Neural progenitor cell (in vitro differentiated cells): ENCODE measurements around the gene PKNOX2. TPM values are rescaled to one million over a fixed set of nuclear protein-coding genes. Genes with fewer than 3 reads are reported as not detected.

Experiments used
- DNase-seq: peaks from one replicate; pipeline ENCODE4 v3.0.0-alpha.2; 2016; ENCODE audit warnings: low spot score
- H2AFZ ChIP-seq: fragments of 200-600 bp; sonication (generic); replicated peaks from 2 replicates; pipeline ENCODE4 v1.6.1; 2016; ENCODE audit warnings: antibody characterized with exemption
- H3F3A ChIP-seq: fragments of 200-600 bp; sonication (generic); 2 replicates; pipeline ENCODE4 v1.6.1; 2016; ENCODE audit warnings: antibody characterized with exemption, low read depth
- H3K27ac ChIP-seq: fragments of 200-600 bp; sonication (generic); 2 replicates; pipeline ENCODE4 v1.5.1; 2016; ENCODE audit warnings: mild to moderate bottlenecking
- H3K27me3 ChIP-seq: fragments of 200-600 bp; sonication (generic); 2 replicates; pipeline ENCODE4 v1.6.1; 2016; ENCODE audit warnings: mild to moderate bottlenecking, moderate library complexity
- H3K36me3 ChIP-seq: fragments of 200-600 bp; sonication (generic); 2 replicates; pipeline ENCODE4 v1.5.1; 2016
- H3K4me1 ChIP-seq: fragments of 200-600 bp; sonication (generic); 2 replicates; pipeline ENCODE4 v1.6.1; 2016; ENCODE audit warnings: mixed run types
- H3K4me2 ChIP-seq: fragments of 200-600 bp; sonication (generic); 2 replicates; pipeline ENCODE4 v1.6.1; 2016
- H3K4me3 ChIP-seq: fragments of 200-600 bp; sonication (generic); 2 replicates; pipeline ENCODE4 v1.5.1; 2016
- H3K79me2 ChIP-seq: fragments of 200-600 bp; sonication (generic); 2 replicates; pipeline ENCODE4 v1.6.1; 2016; ENCODE audit warnings: low read depth
- H3K9ac ChIP-seq: fragments of 200-600 bp; sonication (generic); 2 replicates; pipeline ENCODE4 v1.6.1; 2016
- H3K9me3 ChIP-seq: fragments of 200-600 bp; sonication (generic); 2 replicates; pipeline ENCODE4 v1.5.1; 2016; ENCODE audit warnings: low read depth
- H4K20me1 ChIP-seq: fragments of 200-600 bp; sonication (generic); 2 replicates; pipeline ENCODE4 v1.6.1; 2016; ENCODE audit warnings: low read depth
- H3K27ac Mint-ChIP-seq: 3 replicates; pipeline ENCODE4 v1.8.0; 2021; ENCODE audit warnings: mixed read lengths
- H3K27me3 Mint-ChIP-seq: 2 replicates; pipeline ENCODE4 v1.8.0; 2022; ENCODE audit warnings: low read depth, mild to moderate bottlenecking, inconsistent platforms, moderate library complexity, mixed read lengths; ENCODE audit not compliant: insufficient read depth
- H3K36me3 Mint-ChIP-seq: 3 replicates; pipeline ENCODE4 v1.8.0; 2021; ENCODE audit warnings: mixed read lengths
- H3K4me1 Mint-ChIP-seq: 3 replicates; pipeline ENCODE4 v1.8.0; 2021; ENCODE audit warnings: mixed read lengths
- H3K4me3 Mint-ChIP-seq: 3 replicates; pipeline ENCODE4 v1.8.0; 2021; ENCODE audit warnings: mild to moderate bottlenecking, moderate library complexity, mixed read lengths
- H3K9me3 Mint-ChIP-seq: 3 replicates; pipeline ENCODE4 v1.8.0; 2020; ENCODE audit warnings: mixed read lengths
- EZH2 ChIP-seq: fragments of 200-600 bp; sonication (generic); IDR thresholded peaks from 2 replicates; pipeline ENCODE4 v1.6.1; 2017; ENCODE audit warnings: antibody characterized with exemption, mild to moderate bottlenecking, moderate library complexity
- EZH2phosphoT487 ChIP-seq: fragments of 200-600 bp; sonication (generic); IDR thresholded peaks from 2 replicates; pipeline ENCODE4 v1.6.1; 2017; ENCODE audit warnings: antibody characterized with exemption
- total RNA-seq: library from RNA; depleted of rRNA; stranded (reverse); fragments of >200 nt; gene quantifications from 2 replicates; pipeline ENCODE4 v1.2.3, GENCODE V29; 2015; ENCODE audit warnings: low replicate concordance
- TF ChIP-seq, protein P1 (sequence below): fragments of 200-600 bp; sonication (generic); IDR thresholded peaks from 2 replicates; pipeline ENCODE4 v1.5.1; 2017; ENCODE audit warnings: antibody characterized with exemption, mild to moderate bottlenecking

Gene PKNOX2
- total RNA-seq, 1 donor from 2014 or later: 4.3 TPM

DNA sequence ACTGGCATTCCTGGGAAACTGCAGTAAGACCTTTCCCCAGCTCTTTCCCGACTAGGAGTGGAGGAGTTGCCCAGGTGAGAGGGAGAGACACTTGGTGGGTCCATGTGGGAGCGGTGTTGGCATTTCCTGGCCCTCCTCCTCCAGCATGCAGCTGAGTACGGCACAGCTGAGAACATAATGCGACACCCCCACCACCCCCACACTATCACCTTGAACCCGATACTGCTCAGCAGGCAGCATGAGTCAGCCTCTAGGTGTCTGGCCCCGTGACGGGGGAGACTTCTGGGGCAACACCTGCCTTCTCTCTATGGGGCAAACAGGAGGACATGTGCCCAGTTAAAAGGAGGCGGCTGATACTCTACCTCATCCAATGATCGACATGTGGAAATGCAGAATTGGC, 64.4 kb downstream of the PKNOX2 start:
- Mint-ChIP-seq H3K27me3 (peaks cover 2% of the 10 kb centered on the region), H3K9me3 (no peaks in the 10 kb centered on the region), H3K36me3 (peaks cover 14% of the 10 kb centered on the region), H3K4me3 (no peak overlapping the region), H3K4me1 (peaks cover 60% of the 10 kb centered on the region), H3K27ac (no peak overlapping the region)
- H3K4me2 ChIP-seq: no peak overlapping the region
- peaks cover 3% of the 10 kb centered on the region for H3K79me2 ChIP-seq
- H3F3A ChIP-seq: peaks cover 21% of the 10 kb centered on the region
- no peak for DNase-seq
- H3K27me3 ChIP-seq: no peaks in the 10 kb centered on the region
- peaks cover 15% of the 10 kb centered on the region for H4K20me1 ChIP-seq
- no peak overlapping the region for H3K4me3 ChIP-seq
- no peak overlapping the region for H2AFZ ChIP-seq
- TF ChIP-seq EZH2phosphoT487 (no peak), EZH2 (no peak)
- TF ChIP-seq, protein P1, sequence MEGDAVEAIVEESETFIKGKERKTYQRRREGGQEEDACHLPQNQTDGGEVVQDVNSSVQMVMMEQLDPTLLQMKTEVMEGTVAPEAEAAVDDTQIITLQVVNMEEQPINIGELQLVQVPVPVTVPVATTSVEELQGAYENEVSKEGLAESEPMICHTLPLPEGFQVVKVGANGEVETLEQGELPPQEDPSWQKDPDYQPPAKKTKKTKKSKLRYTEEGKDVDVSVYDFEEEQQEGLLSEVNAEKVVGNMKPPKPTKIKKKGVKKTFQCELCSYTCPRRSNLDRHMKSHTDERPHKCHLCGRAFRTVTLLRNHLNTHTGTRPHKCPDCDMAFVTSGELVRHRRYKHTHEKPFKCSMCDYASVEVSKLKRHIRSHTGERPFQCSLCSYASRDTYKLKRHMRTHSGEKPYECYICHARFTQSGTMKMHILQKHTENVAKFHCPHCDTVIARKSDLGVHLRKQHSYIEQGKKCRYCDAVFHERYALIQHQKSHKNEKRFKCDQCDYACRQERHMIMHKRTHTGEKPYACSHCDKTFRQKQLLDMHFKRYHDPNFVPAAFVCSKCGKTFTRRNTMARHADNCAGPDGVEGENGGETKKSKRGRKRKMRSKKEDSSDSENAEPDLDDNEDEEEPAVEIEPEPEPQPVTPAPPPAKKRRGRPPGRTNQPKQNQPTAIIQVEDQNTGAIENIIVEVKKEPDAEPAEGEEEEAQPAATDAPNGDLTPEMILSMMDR: no peak
- H3K9ac ChIP-seq: no peak overlapping the region
- H3K4me1 ChIP-seq: peaks cover 24% of the 10 kb centered on the region
- H3K36me3 ChIP-seq: no peaks in the 10 kb centered on the region
- H3K9me3 ChIP-seq: no peaks in the 10 kb centered on the region
- H3K27ac ChIP-seq: no peak overlapping the region

DNA sequence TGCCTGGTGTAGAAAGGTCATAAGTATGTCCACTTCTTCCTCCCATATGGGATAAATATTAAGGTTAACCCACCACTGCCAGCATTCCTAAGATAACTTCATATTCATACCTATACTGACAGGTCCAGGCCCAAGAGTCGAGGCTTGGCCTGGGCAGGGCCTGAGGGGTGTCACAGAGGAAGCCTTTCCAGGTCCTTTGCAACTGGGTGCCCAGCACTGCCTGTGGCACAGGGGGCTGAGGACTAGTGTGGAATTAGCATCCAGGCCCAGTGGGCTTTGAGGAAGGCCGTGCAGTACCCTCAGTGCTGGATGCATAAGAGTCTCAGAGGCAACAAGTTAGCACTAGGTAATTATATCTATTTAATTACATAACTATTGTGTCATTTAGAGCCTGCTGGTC, 65.4 kb downstream of the PKNOX2 start:
- H3K36me3 Mint-ChIP-seq: peaks cover 14% of the 10 kb centered on the region
- peaks cover 5% of the 10 kb centered on the region for H3K27me3 Mint-ChIP-seq
- peaks cover 61% of the 10 kb centered on the region for H3K4me1 Mint-ChIP-seq
- no peak for DNase-seq
- no peak overlapping the region for H3K4me3 Mint-ChIP-seq
- H3K4me1 ChIP-seq: peaks cover 23% of the 10 kb centered on the region
- H3K9ac ChIP-seq: no peak overlapping the region
- peaks cover 18% of the 10 kb centered on the region for H3F3A ChIP-seq
- no peaks in the 10 kb centered on the region for H3K9me3 ChIP-seq
- peaks cover 3% of the 10 kb centered on the region for H3K79me2 ChIP-seq
- H3K27me3 ChIP-seq: no peaks in the 10 kb centered on the region
- no peak overlapping the region for H3K27ac Mint-ChIP-seq
- H3K4me2 ChIP-seq: no peak overlapping the region
- no peaks in the 10 kb centered on the region for H3K36me3 ChIP-seq
- no peak overlapping the region for H3K27ac ChIP-seq
- peaks cover 21% of the 10 kb centered on the region for H4K20me1 ChIP-seq
- no peak overlapping the region for H3K4me3 ChIP-seq
- H2AFZ ChIP-seq: no peak overlapping the region
- TF ChIP-seq EZH2phosphoT487: no peak
- TF ChIP-seq EZH2: no peak
- TF ChIP-seq, protein P1: no peak
- H3K9me3 Mint-ChIP-seq: no peaks in the 10 kb centered on the region

DNA sequence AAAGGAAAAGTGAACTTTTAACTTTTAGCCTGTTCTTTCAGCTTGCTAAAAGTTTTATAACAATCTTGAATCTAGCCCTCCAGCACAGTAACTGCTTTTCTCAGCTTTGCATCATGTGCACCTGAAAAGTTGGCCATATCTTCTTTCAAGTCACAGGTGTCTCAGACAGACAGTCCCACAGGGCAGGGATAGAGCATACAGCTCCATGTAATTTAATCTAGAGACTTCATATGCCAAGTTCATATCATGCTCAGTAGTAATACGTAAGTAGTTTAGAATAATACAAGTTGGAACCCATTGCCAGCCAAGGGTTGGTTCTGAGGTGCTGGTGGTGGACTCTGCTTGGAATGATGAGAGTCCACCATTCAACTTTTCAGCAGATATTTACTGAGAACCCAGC, 68.6 kb downstream of the PKNOX2 start:
- Histone ChIP-seq H3K27me3 (no peaks in the 10 kb centered on the region), H3K79me2 (peaks cover 3% of the 10 kb centered on the region), H3K4me3 (no peak overlapping the region), H4K20me1 (peaks cover 16% of the 10 kb centered on the region), H2AFZ (no peak overlapping the region), H3K9me3 (no peaks in the 10 kb centered on the region), H3K27ac (no peak overlapping the region), H3F3A (peaks cover 11% of the 10 kb centered on the region), H3K36me3 (no peaks in the 10 kb centered on the region), H3K4me1 (peaks cover 12% of the 10 kb centered on the region), H3K9ac (no peak overlapping the region), H3K4me2 (no peak overlapping the region)
- Mint-ChIP-seq H3K36me3 (peaks cover 36% of the 10 kb centered on the region), H3K9me3 (peaks cover 2% of the 10 kb centered on the region), H3K27me3 (peaks cover 9% of the 10 kb centered on the region), H3K4me1 (peaks cover 53% of the 10 kb centered on the region), H3K4me3 (no peak overlapping the region), H3K27ac (no peak overlapping the region)
- DNase-seq: no peak
- TF ChIP-seq EZH2phosphoT487 (no peak), EZH2 (no peak)
- TF ChIP-seq, protein P1: no peak
